ENCODE results near the gene SORT1.

Gene SORT1

GRCh38 chr1:109259674-109260557, 137.8 kb downstream of the SORT1 start:
- TF ChIP-seq CTCF (IDR thresholded peaks at IDR 0.05; ENCODE audit: extremely low read depth, insufficient read depth, missing control alignments) = no peak
- no peak for DNase-seq (ENCODE audit: low spot score)
- in situ Hi-C loops (cut with MboI; ENCODE audit: low pct_unique_long_range_greater_than_20kb, low sequenced_read_pairs, unreplicated experiment) = loop anchor here (10.0 kb wide), 1 partner anchor 275 kb away; the partner anchor contains the start of gene GPR61
